ENCODE measurements around the gene CPA2.

The CPA2 gene

DNA sequence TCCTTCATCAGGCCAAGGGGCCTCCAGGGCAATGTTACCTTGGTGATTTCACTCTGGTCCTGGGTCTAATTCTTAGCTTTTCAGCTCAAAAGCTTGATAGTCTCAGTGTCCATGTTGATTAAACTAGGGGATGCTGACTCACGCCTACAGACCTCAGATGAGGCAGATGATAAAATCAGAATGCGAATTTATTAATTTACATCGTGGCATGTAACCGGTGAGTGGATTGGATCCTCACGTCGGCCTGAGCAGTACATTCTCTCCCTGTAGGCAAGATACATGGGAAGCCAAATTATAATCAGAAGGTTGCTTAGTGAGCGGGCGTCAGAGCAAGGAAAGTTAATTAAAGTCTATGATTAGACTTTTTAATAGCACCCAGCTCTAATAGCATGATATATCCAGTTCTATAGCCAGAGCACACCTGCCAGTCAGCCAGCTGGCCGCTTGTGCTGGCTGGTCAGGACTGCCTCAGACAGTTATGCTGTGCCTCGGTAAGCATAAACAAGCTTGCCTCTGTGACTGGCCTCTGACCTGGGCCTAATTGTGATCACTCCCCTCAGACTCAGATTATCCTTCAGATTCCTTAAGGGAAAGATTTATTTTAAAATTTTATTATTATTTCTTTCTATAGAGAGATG lies 57.8 kb downstream of the CPA2 start:
- H3K4me2 ChIP-seq (ENCODE audit: low read depth, low read length, poor library complexity, severe bottlenecking): no peak overlapping the region
- H3K9me2 ChIP-seq (replicated peaks; ENCODE audit: insufficient read depth, low read length): no peaks in the 10 kb centered on the region
- no peak overlapping the region for H3K9ac ChIP-seq (ENCODE audit: low read length)
- TF ChIP-seq, protein P1, sequence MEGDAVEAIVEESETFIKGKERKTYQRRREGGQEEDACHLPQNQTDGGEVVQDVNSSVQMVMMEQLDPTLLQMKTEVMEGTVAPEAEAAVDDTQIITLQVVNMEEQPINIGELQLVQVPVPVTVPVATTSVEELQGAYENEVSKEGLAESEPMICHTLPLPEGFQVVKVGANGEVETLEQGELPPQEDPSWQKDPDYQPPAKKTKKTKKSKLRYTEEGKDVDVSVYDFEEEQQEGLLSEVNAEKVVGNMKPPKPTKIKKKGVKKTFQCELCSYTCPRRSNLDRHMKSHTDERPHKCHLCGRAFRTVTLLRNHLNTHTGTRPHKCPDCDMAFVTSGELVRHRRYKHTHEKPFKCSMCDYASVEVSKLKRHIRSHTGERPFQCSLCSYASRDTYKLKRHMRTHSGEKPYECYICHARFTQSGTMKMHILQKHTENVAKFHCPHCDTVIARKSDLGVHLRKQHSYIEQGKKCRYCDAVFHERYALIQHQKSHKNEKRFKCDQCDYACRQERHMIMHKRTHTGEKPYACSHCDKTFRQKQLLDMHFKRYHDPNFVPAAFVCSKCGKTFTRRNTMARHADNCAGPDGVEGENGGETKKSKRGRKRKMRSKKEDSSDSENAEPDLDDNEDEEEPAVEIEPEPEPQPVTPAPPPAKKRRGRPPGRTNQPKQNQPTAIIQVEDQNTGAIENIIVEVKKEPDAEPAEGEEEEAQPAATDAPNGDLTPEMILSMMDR (IDR thresholded peaks at IDR 0.05; ENCODE audit: insufficient read depth, low read length, poor library complexity, severe bottlenecking): no peak
- no peak for TF ChIP-seq EZH2phosphoT487 (conservative IDR thresholded peaks at IDR 0.05; ENCODE audit: low read length)
- H3K9me3 ChIP-seq (ENCODE audit: insufficient read depth, low read length): no peaks in the 10 kb centered on the region
- H3K4me3 ChIP-seq (ENCODE audit: insufficient read depth, low read length, poor library complexity, severe bottlenecking): no peak overlapping the region
- no peaks in the 10 kb centered on the region for H3K79me2 ChIP-seq (ENCODE audit: insufficient read depth, low read length)
- H2AFZ ChIP-seq (ENCODE audit: low read depth, low read length, severe bottlenecking): no peak overlapping the region
- H3K27ac ChIP-seq (ENCODE audit: low read depth, low read length): no peak overlapping the region
- no peaks in the 10 kb centered on the region for H4K20me1 ChIP-seq (ENCODE audit: low read depth, low read length)
- no peaks in the 10 kb centered on the region for H3K36me3 ChIP-seq (ENCODE audit: low read length)
- no peaks in the 10 kb centered on the region for H3K27me3 ChIP-seq (ENCODE audit: low read length)
- H3F3A ChIP-seq (ENCODE audit: insufficient read depth): no peaks in the 10 kb centered on the region

DNA sequence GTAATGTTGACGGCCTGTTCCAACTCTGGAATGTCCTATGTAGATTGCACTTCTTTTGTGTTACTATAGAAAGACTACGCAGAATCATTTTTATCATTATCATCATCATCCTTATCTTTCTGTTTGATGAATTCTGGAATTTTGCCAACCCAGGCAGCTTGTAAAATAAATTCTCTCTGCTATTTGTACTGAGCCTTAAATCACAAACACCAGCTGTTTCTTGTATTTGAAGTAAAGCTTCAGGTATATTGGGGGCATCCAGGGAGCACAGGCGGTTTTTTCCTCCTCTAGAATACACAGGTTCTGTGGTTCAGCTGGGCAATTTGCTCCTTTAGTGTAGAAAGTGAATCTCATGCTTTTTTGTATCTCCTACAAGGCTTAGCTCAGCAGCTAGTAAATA lies 63.0 kb downstream of the CPA2 start:
- Histone ChIP-seq H3K9me3 (ENCODE audit: insufficient read depth, low read length) (no peaks in the 10 kb centered on the region), H3K27ac (ENCODE audit: low read depth, low read length) (no peak overlapping the region), H4K20me1 (ENCODE audit: low read depth, low read length) (no peaks in the 10 kb centered on the region), H2AFZ (ENCODE audit: low read depth, low read length, severe bottlenecking) (no peak overlapping the region), H3K9ac (ENCODE audit: low read length) (no peak overlapping the region), H3K4me3 (ENCODE audit: insufficient read depth, low read length, poor library complexity, severe bottlenecking) (no peak overlapping the region), H3K9me2 (replicated peaks; ENCODE audit: insufficient read depth, low read length) (no peaks in the 10 kb centered on the region), H3K79me2 (ENCODE audit: insufficient read depth, low read length) (no peaks in the 10 kb centered on the region), H3F3A (ENCODE audit: insufficient read depth) (no peaks in the 10 kb centered on the region), H3K27me3 (ENCODE audit: low read length) (no peaks in the 10 kb centered on the region), H3K36me3 (ENCODE audit: low read length) (no peaks in the 10 kb centered on the region), H3K4me2 (ENCODE audit: low read depth, low read length, poor library complexity, severe bottlenecking) (no peak overlapping the region)
- TF ChIP-seq, protein P1 (IDR thresholded peaks at IDR 0.05; ENCODE audit: insufficient read depth, low read length, poor library complexity, severe bottlenecking): no peak
- no peak for TF ChIP-seq EZH2phosphoT487 (conservative IDR thresholded peaks at IDR 0.05; ENCODE audit: low read length)

- H3K9ac ChIP-seq (ENCODE audit: low read length): no peak overlapping the region
- no peak overlapping the region for H3K4me2 ChIP-seq (ENCODE audit: low read depth, low read length, poor library complexity, severe bottlenecking)
- H3F3A ChIP-seq (ENCODE audit: insufficient read depth): no peaks in the 10 kb centered on the region
- no peak overlapping the region for H2AFZ ChIP-seq (ENCODE audit: low read depth, low read length, severe bottlenecking)
- no peaks in the 10 kb centered on the region for H3K27me3 ChIP-seq (ENCODE audit: low read length)
- no peaks in the 10 kb centered on the region for H3K9me3 ChIP-seq (ENCODE audit: insufficient read depth, low read length)
- H3K27ac ChIP-seq (ENCODE audit: low read depth, low read length): no peak overlapping the region
- H3K9me2 ChIP-seq (replicated peaks; ENCODE audit: insufficient read depth, low read length): no peaks in the 10 kb centered on the region
- no peaks in the 10 kb centered on the region for H3K79me2 ChIP-seq (ENCODE audit: insufficient read depth, low read length)
- H4K20me1 ChIP-seq (ENCODE audit: low read depth, low read length): no peaks in the 10 kb centered on the region
- no peaks in the 10 kb centered on the region for H3K36me3 ChIP-seq (ENCODE audit: low read length)
- TF ChIP-seq, protein P1 (IDR thresholded peaks at IDR 0.05; ENCODE audit: insufficient read depth, low read length, poor library complexity, severe bottlenecking): no peak
- TF ChIP-seq EZH2phosphoT487 (conservative IDR thresholded peaks at IDR 0.05; ENCODE audit: low read length): no peak
- no peak overlapping the region for H3K4me3 ChIP-seq (ENCODE audit: insufficient read depth, low read length, poor library complexity, severe bottlenecking)
These were observed 65.8 kb downstream of the CPA2 start for GRCh38 chr7:130332259-130333053.
